HG03103 (cell line): ENCODE measurements around the gene FHDC1.

Experiments
- ATAC-seq: cut with Tn5 transposase; IDR thresholded peaks from one replicate; pipeline ENCODE4 v1.9.1; 2021; ENCODE audit warnings: low read depth; ENCODE audit not compliant: unreplicated experiment

The FHDC1 gene

DNA sequence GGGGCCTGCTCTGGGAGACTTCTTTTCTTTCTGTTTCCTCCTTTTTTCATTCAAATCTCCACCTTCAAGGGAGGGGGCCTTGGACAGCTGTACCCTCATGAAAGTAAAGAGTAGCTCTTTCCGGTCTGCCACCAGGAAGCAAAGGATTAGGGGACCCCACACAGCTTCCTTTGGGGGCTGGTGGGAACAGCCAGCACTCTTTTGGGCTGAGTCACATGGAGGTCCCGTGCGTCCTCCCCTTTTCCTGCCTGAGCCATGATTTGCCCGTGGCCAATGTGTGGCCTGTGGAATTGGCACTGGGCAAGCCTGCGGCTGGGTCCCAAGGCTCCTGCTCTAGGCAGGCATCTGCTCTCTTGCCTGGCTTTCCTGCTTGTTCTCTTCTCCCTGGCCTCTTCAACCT lies 65.5 kb downstream of the FHDC1 start:
- no peak for ATAC-seq

DNA sequence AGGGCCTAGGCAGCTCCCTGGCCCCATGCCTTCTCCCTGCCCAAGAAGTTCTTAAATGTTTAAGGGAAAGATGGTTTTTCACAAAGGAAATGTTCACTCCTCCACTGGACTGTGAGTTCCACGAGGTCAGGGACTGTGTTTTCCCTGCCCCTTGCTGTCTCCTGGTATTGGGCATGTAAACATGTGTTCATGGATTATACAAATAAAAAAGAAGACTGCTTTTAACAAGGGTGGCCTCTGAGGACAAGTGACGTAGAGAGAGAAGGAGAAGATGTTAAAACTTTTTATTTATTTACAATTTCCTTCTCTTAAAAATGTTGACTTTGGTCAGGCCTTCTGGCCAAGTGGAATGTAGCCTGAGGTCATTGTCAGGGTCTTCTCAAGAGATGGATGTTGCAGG lies 66.0 kb downstream of the FHDC1 start:
- no peak for ATAC-seq

GRCh38 chr4:153004081-153004850 lies 68.1 kb downstream of the FHDC1 start:
- ATAC-seq: no peak

GRCh38 chr4:153005899-153006381 lies 69.8 kb downstream of the FHDC1 start:
- no peak for ATAC-seq

GRCh38 chr4:153008578-153009199 lies 72.6 kb downstream of the FHDC1 start:
- ATAC-seq: no peak

DNA sequence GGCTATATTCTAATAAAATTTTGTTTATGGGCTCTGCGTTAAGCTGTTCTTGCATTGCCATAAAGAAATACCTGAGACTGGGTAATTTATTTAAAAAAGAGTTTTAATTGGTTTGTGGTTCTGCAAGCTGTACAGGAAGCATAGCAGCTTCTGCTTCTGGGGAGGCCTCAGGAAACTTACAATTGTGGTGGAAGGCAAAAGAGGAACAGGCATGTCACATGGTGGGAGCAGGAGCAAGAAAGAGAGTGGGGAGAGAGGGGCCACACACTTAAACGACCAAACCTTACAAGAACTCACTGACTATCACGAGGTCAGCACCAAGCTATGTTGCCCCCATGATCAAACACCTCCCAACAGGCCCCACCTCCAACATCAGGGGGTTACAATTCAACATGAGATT lies 74.0 kb downstream of the FHDC1 start:
- no peak for ATAC-seq

DNA sequence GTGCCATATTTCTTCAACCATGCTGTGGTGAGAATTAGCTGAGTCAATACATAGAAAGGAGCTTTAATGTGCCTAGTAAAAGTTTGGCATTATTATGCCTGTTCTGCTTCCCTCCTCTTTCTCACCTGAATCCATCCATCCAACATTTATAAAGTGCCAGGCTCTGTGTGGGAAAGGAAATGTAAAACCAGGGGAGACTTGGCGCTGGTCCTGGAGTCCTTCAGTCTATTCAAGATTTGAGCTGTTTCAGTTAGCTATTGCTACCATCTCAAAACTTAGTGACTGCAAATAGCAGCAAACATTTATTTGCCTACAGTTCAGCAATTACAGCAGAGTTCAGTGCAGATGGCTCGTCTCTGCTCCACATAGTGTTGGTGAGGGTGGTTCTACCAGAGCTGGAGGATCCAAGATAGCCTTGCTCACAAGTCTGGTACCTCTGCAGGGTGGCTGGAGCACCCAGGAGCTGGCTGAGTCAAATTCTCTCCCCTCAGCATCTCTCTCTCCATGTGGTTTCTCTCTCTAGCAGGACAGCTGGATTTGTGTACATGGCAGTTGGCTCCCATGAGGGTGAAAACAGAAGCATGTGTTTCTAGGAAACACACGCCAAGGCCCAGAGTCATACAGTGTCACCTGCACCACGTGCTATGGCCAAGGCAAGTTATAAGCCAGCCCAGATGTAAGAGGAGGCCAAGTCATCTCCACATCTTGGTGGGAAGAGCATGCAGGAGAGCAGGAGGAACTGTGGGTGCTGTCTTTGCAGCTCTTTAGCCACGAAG lies 77.3 kb downstream of the FHDC1 start:
- ATAC-seq: no peak

DNA sequence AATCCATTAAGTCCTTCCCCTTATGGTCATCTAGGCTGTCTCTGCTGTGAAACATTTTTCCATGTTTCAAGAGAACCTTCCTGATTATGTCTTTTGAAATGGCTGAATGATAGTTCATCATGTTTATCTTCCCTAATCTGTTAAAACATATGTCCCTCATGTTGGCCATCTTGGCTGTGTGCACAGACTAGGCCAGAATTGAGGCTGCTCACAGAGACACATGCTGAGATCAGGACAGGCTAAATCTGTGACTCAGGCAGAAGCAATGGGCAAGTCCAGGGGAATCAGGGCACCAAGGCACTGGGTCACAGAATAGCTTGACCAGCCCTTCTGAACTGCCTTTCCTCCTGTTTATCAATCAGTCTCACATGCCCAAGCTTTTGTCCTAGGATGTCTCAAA lies 78.3 kb downstream of the FHDC1 start:
- no peak for ATAC-seq

DNA sequence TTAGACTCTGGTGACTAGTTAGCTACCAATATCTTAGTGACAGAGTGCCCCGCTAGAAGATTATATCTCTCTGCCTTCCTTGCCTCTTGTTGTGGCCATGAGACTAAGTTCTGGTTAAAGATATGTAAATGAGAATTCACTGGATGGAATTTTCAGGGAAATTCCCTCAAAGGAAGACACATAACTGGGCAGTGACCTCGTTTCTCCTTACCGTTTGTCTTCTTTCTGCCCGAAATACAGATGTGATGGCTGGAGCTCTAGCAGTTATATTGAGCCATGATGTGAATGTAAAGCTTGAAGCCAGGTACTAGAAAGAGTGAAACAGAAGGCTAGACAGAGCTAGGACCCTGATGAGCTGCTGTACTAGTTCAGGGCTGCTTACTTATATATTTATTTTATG lies 80.5 kb downstream of the FHDC1 start:
- ATAC-seq: no peak

DNA sequence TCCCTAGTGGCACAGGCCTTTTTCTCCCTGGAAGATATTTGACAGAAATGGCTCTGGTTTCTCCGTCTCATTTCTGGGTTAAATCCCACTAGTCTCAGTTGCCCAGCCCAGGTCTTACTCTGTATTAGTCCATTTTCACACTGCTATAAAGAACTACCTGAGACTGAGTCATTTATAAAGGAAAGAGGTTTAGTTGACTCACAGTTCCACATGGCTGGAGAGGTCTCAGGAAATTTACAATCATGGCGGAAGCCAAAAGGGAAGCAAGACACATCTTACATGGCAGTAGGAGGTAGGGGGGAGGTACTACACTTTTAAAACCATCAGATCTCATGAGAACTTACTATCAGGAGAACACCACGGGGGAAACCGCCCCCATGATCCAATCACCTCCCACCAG lies 81.9 kb downstream of the FHDC1 start:
- no peak for ATAC-seq

- ATAC-seq: no peak
These were observed 82.6 kb downstream of the FHDC1 start for GRCh38 chr4:153018684-153019083.

DNA sequence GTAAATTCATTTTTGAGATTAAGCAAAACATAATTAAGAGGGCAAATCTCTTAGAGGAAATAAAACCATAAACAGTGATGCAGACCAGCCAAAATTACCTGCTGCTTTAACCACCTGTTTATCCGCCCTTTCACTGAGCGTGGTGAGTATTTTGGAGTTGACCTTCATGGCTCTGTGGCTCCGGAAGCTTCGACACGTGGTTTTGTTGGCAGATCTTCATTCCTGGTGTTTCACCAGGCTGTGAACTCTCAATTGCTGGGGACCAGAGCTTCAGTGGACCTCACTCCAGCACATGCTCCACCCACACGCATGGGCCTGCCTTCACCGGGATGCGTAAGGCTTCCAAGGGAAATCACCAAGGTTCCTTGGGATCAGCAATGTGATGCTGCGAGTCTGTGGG lies 83.8 kb downstream of the FHDC1 start:
- ATAC-seq: no peak

GRCh38 chr4:153020457-153020856 lies 84.3 kb downstream of the FHDC1 start:
- ATAC-seq: no peak

- no peak for ATAC-seq
These were observed 85.2 kb downstream of the FHDC1 start for GRCh38 chr4:153021276-153021675.

GRCh38 chr4:153022241-153022715 lies 86.2 kb downstream of the FHDC1 start:
- no peak for ATAC-seq

DNA sequence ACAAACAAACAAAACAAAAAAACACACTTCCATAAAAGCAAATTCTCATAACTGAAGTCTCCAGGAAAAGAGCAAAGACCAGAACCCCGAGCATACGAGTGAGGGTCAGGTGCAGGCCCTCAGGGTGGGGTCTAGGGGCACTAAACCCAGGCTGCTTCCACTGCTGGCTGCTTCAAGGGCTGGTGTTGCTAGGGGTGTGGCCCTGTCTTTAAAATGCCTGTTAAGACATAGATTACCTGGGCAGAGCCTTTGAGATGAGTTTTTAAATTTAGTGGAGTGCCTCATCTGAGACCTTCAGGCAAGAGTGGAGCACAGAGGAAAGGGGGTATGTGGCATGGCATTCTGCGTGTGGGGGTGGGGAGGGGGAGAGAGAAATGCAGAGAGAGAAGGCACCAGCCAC lies 87.0 kb downstream of the FHDC1 start:
- ATAC-seq: no peak

DNA sequence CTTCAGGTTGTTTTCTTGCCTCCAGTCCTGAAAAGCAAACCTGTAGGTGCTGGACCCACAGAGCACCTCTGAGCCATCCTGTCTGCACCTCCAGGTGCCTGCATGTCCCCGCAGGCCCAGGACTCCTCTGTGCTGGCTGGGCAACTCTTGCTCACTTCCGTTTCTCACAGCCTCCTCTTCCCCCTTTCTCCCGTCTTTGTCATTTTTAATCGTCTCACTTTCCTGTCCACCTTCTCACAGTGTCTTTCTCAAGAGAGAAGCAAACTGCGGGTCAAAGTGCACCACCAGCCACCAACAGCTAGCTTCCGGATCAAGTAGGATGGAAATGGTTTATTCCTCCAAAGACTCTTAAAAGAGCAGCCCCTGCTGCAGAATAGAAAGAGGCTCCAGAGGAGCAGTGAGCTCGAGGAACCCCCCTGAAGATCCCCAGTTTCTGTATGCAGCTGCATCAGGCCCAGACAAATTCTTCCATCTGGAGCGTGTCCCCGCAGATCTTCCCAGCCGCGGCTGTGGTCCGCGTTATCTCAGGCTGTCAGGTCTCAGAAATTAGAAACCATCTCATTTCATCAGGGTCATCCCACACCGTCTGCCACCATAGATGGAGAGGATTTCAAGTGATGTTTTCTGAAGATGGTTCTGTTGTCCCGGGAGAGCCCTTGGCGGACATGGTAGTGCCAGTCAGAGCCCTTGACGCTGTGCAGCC lies 87.7 kb downstream of the FHDC1 start:
- ATAC-seq: no peak

- no peak for ATAC-seq
These were observed 88.3 kb downstream of the FHDC1 start for GRCh38 chr4:153024466-153024865.

GRCh38 chr4:153025406-153025805 lies 89.3 kb downstream of the FHDC1 start:
- ATAC-seq: no peak

GRCh38 chr4:153026591-153027346 lies 90.6 kb downstream of the FHDC1 start:
- ATAC-seq: no peak
